IPS-15b (cell line): ENCODE data around the gene FLNA.

Experiments
- H3K27me3 ChIP-seq: one replicate; pipeline ENCODE4 v1.6.1; 2013; ENCODE audit warnings: low read length; ENCODE audit not compliant: control insufficient read depth, insufficient read depth
- H3K36me3 ChIP-seq: one replicate; pipeline ENCODE4 v1.6.1; 2013; ENCODE audit warnings: low read length; ENCODE audit not compliant: control insufficient read depth, insufficient read depth
- H3K4me1 ChIP-seq: one replicate; pipeline ENCODE4 v1.6.1; 2013; ENCODE audit warnings: mild to moderate bottlenecking, low read length; ENCODE audit not compliant: control insufficient read depth, insufficient read depth
- H3K4me3 ChIP-seq: one replicate; pipeline ENCODE4 v1.5.1; 2013; ENCODE audit warnings: low read depth, low read length
- H3K9ac ChIP-seq: one replicate; pipeline ENCODE4 v1.6.1; 2013; ENCODE audit warnings: low read depth, mild to moderate bottlenecking, low read length
- H3K9me3 ChIP-seq: one replicate; pipeline ENCODE4 v1.6.1; 2013; ENCODE audit warnings: mild to moderate bottlenecking, low read length; ENCODE audit not compliant: control insufficient read depth, insufficient read depth

Gene FLNA

GRCh38 chrX:154370300-154371016 lies 4.0 kb downstream of the FLNA start:
- no peaks in the 10 kb centered on the region for H3K9me3 ChIP-seq
- no peaks in the 10 kb centered on the region for H3K27me3 ChIP-seq
- no peaks in the 10 kb centered on the region for H3K4me1 ChIP-seq
- H3K4me3 ChIP-seq, result peak overlapping the region; percentile 81
- peak overlapping the region; percentile 83 for H3K9ac ChIP-seq
- peaks cover 36% of the 10 kb centered on the region for H3K36me3 ChIP-seq

- Histone ChIP-seq H3K27me3 (no peaks in the 10 kb centered on the region), H3K9ac (peak overlapping the region; percentile 83), H3K4me1 (no peaks in the 10 kb centered on the region), H3K36me3 (peaks cover 44% of the 10 kb centered on the region), H3K9me3 (no peaks in the 10 kb centered on the region), H3K4me3 (peak overlapping the region; percentile 81)
Observed at GRCh38 chrX:154369449-154370299, 4.8 kb downstream of the FLNA start.

- no peaks in the 10 kb centered on the region for H3K27me3 ChIP-seq
- H3K4me1 ChIP-seq, result no peaks in the 10 kb centered on the region
- H3K9me3 ChIP-seq, result no peaks in the 10 kb centered on the region
- H3K9ac ChIP-seq, result no peak overlapping the region
- peaks cover 52% of the 10 kb centered on the region for H3K36me3 ChIP-seq
- peak overlapping the region; percentile 55 for H3K4me3 ChIP-seq
Observed at GRCh38 chrX:154368630-154369448, 5.6 kb downstream of the FLNA start.

- no peak overlapping the region for H3K4me3 ChIP-seq
- peaks cover 59% of the 10 kb centered on the region for H3K36me3 ChIP-seq
- H3K9ac ChIP-seq, result no peak overlapping the region
Observed at GRCh38 chrX:154367474-154368308, 6.7 kb downstream of the FLNA start.

GRCh38 chrX:154366666-154367055 lies 7.8 kb downstream of the FLNA start:
- Histone ChIP-seq H3K36me3 (peaks cover 69% of the 10 kb centered on the region), H3K4me3 (no peak overlapping the region)

More at GRCh38 chrX:154367474-154368308, 6.7 kb downstream of the FLNA start:
- H3K9me3 ChIP-seq, result no peaks in the 10 kb centered on the region
- no peaks in the 10 kb centered on the region for H3K4me1 ChIP-seq
- no peaks in the 10 kb centered on the region for H3K27me3 ChIP-seq

GRCh38 chrX:154365997-154366665 lies 8.3 kb downstream of the FLNA start:
- H3K4me3 ChIP-seq, result no peak overlapping the region
- H3K27me3 ChIP-seq, result no peaks in the 10 kb centered on the region
- H3K9me3 ChIP-seq, result peaks cover 4% of the 10 kb centered on the region
- peaks cover 74% of the 10 kb centered on the region for H3K36me3 ChIP-seq
- no peaks in the 10 kb centered on the region for H3K4me1 ChIP-seq
- H3K9ac ChIP-seq, result no peak overlapping the region

More at GRCh38 chrX:154366666-154367055, 7.8 kb downstream of the FLNA start:
- no peaks in the 10 kb centered on the region for H3K27me3 ChIP-seq
- H3K9me3 ChIP-seq, result peaks cover under 1% of the 10 kb centered on the region
- no peak overlapping the region for H3K9ac ChIP-seq
- H3K4me1 ChIP-seq, result no peaks in the 10 kb centered on the region

GRCh38 chrX:154365052-154365600 lies 9.3 kb downstream of the FLNA start:
- no peak overlapping the region for H3K9ac ChIP-seq
- H3K4me1 ChIP-seq, result no peaks in the 10 kb centered on the region
- H3K36me3 ChIP-seq, result peaks cover 81% of the 10 kb centered on the region
- no peaks in the 10 kb centered on the region for H3K27me3 ChIP-seq
- no peak overlapping the region for H3K4me3 ChIP-seq
- H3K9me3 ChIP-seq, result peaks cover 4% of the 10 kb centered on the region

- Histone ChIP-seq H3K4me1 (no peaks in the 10 kb centered on the region), H3K27me3 (no peaks in the 10 kb centered on the region), H3K9me3 (peaks cover 4% of the 10 kb centered on the region), H3K36me3 (peaks cover 89% of the 10 kb centered on the region), H3K4me3 (no peak overlapping the region), H3K9ac (no peak overlapping the region)
Observed at GRCh38 chrX:154363706-154364439, 10.6 kb downstream of the FLNA start.

GRCh38 chrX:154362085-154362742 lies 12.2 kb downstream of the FLNA start:
- H3K4me1 ChIP-seq, result no peaks in the 10 kb centered on the region
- peaks cover 4% of the 10 kb centered on the region for H3K9me3 ChIP-seq
- H3K4me3 ChIP-seq, result no peak overlapping the region
- no peaks in the 10 kb centered on the region for H3K27me3 ChIP-seq
- H3K9ac ChIP-seq, result no peak overlapping the region
- peaks cover 92% of the 10 kb centered on the region for H3K36me3 ChIP-seq
